Inflammatory macrophage (primary cell): ENCODE measurements around the gene TACC2.
"Not testable (repeated sequence)": the region's sequence is repeated elsewhere in the genome, so short reads cannot be mapped to it uniquely, and the experiment has no call there.

Experiments used
- DNase-seq, 2 donors: peaks; one replicate each; pipeline ENCODE4 v3.0.0-alpha.2; 2020 to 2022

TACC2 gene

GRCh38 chr10:122066337-122066939 is 77.5 kb downstream of the TACC2 start:
- DNase-seq = not testable (repeated sequence)

GRCh38 chr10:122068844-122069243 is 79.9 kb downstream of the TACC2 start:
- no peak for DNase-seq

- DNase-seq = no peak
Observed at GRCh38 chr10:122072491-122072890, 83.5 kb downstream of the TACC2 start.

- DNase-seq = no peak
Observed at GRCh38 chr10:122073508-122073907, 84.5 kb downstream of the TACC2 start.

- DNase-seq = no peak
Observed at GRCh38 chr10:122075171-122075570, 86.2 kb downstream of the TACC2 start.

GRCh38 chr10:122075876-122076275 is 86.9 kb downstream of the TACC2 start:
- DNase-seq = not testable (repeated sequence)

- DNase-seq = no peak
Observed at GRCh38 chr10:122077311-122077875, 88.4 kb downstream of the TACC2 start.

GRCh38 chr10:122078326-122078725 is 89.4 kb downstream of the TACC2 start:
- no peak for DNase-seq

- DNase-seq = no peak
Observed at GRCh38 chr10:122078965-122079795, 90.2 kb downstream of the TACC2 start.

- no peak for DNase-seq
Observed at GRCh38 chr10:122082616-122083477, 93.9 kb downstream of the TACC2 start.

- DNase-seq = no peak
Observed at GRCh38 chr10:122083478-122084025, 94.6 kb downstream of the TACC2 start.

GRCh38 chr10:122084286-122085041 is 95.5 kb downstream of the TACC2 start:
- no peak for DNase-seq

GRCh38 chr10:122085423-122085911 is 96.5 kb downstream of the TACC2 start:
- DNase-seq = no peak

- DNase-seq = no peak
Observed at GRCh38 chr10:122086416-122087240, 97.7 kb downstream of the TACC2 start.

GRCh38 chr10:122087436-122087835 is 98.5 kb downstream of the TACC2 start:
- no peak for DNase-seq

- no peak for DNase-seq
Observed at GRCh38 chr10:122089311-122090017, 100.5 kb downstream of the TACC2 start.

- DNase-seq = no peak
Observed at GRCh38 chr10:122091722-122092121, 102.8 kb downstream of the TACC2 start.

- DNase-seq = no peak
Observed at GRCh38 chr10:122093076-122093475, 104.1 kb downstream of the TACC2 start.

GRCh38 chr10:122096181-122096580 is 107.2 kb downstream of the TACC2 start:
- DNase-seq = not testable (repeated sequence)

GRCh38 chr10:122096705-122097104 is 107.7 kb downstream of the TACC2 start:
- DNase-seq = no peak
